GM12872 (cell line): ENCODE data around the gene TUBG2.

Source experiments
- CTCF ChIP-seq: IDR thresholded peaks from 3 replicates; pipeline ENCODE4 v1.5.1; 2011; ENCODE audit warnings: low read depth, mild to moderate bottlenecking, low read length, moderate library complexity; ENCODE audit not compliant: insufficient read depth

Gene TUBG2

GRCh38 chr17:42673885-42674754 lies 15.0 kb downstream of the TUBG2 start:
- TF ChIP-seq CTCF: peak; percentile 81

- no peak for TF ChIP-seq CTCF
Measured at GRCh38 chr17:42674755-42675347, 15.8 kb downstream of the TUBG2 start.

GRCh38 chr17:42675348-42675964 lies 16.4 kb downstream of the TUBG2 start:
- TF ChIP-seq CTCF: no peak

- no peak for TF ChIP-seq CTCF
Measured at GRCh38 chr17:42675965-42676423, 16.9 kb downstream of the TUBG2 start.

GRCh38 chr17:42676424-42677011 lies 17.4 kb downstream of the TUBG2 start, which contains the start of gene PLEKHH3:
Gene PLEKHH3 (minus strand): TSS chr17:42676994. CDS start chr17:42676563, 431 bp downstream.
- no peak for TF ChIP-seq CTCF

GRCh38 chr17:42677012-42677857 lies 18.2 kb downstream of the TUBG2 start:
- TF ChIP-seq CTCF: no peak
